OCI-LY1 (cell line): ENCODE measurements around the gene NIT1.

ENCODE experiments used
- H2AFZ ChIP-seq: fragments of 200-600 bp; sonication (generic), shearing (Covaris generic); 2 replicates; pipeline ENCODE4 v1.6.0; 2014; ENCODE audit warnings: antibody characterized with exemption, mild to moderate bottlenecking, low read length
- H3F3A ChIP-seq: fragments of 200-600 bp; sonication (generic), shearing (Covaris generic); 2 replicates; pipeline ENCODE4 v1.6.0; 2014; ENCODE audit warnings: mild to moderate bottlenecking, antibody characterized with exemption, low read length, moderate library complexity; ENCODE audit not compliant: insufficient read depth
- H3K27ac ChIP-seq: fragments of 200-600 bp; sonication (generic); 2 replicates; pipeline ENCODE4 v1.5.1; 2014; ENCODE audit warnings: low read length, mixed run types, mild to moderate bottlenecking, low read depth; ENCODE audit not compliant: poor library complexity, severe bottlenecking
- H3K27me3 ChIP-seq: fragments of 200-600 bp; sonication (generic); 2 replicates; pipeline ENCODE4 v1.6.0; 2014; ENCODE audit warnings: antibody characterized with exemption, mild to moderate bottlenecking, low read length, moderate library complexity; ENCODE audit not compliant: insufficient read depth
- H3K36me3 ChIP-seq: fragments of 200-600 bp; sonication (generic); 2 replicates; pipeline ENCODE4 v1.6.1; 2014; ENCODE audit warnings: mild to moderate bottlenecking, antibody characterized with exemption, low read length, moderate library complexity, mixed read lengths; ENCODE audit not compliant: insufficient read depth
- H3K4me1 ChIP-seq: fragments of 200-600 bp; sonication (generic); 2 replicates; pipeline ENCODE4 v1.5.1; 2014; ENCODE audit warnings: mild to moderate bottlenecking, low read length, moderate library complexity; ENCODE audit not compliant: insufficient read depth, severe bottlenecking
- H3K4me2 ChIP-seq: fragments of 200-600 bp; sonication (generic), shearing (Covaris generic); 2 replicates; pipeline ENCODE4 v1.6.1; 2014; ENCODE audit warnings: low read length
- H3K4me3 ChIP-seq: fragments of 200-600 bp; sonication (generic); 2 replicates; pipeline ENCODE4 v1.5.1; 2014; ENCODE audit warnings: low read length, low read depth, mild to moderate bottlenecking, mixed read lengths; ENCODE audit not compliant: poor library complexity, severe bottlenecking
- H3K79me2 ChIP-seq: fragments of 200-600 bp; shearing (Covaris generic); 2 replicates; pipeline ENCODE4 v1.6.1; 2016; ENCODE audit warnings: mixed run types, low read length, mixed read lengths; ENCODE audit not compliant: insufficient read depth
- H3K9ac ChIP-seq: fragments of 200-600 bp; sonication (generic), shearing (Covaris generic); 2 replicates; pipeline ENCODE4 v1.6.1; 2014; ENCODE audit warnings: mild to moderate bottlenecking, low read length, mixed read lengths
- H3K9me2 ChIP-seq: fragments of 200-600 bp; sonication (generic), shearing (Covaris generic); 2 replicates; pipeline ENCODE4 v1.6.1; 2014; ENCODE audit warnings: low read depth, mild to moderate bottlenecking, low read length, mixed read lengths
- H3K9me3 ChIP-seq: fragments of 200-600 bp; shearing (Covaris generic); 2 replicates; pipeline ENCODE4 v1.6.1; 2014; ENCODE audit warnings: low read length, mixed read lengths
- H4K20me1 ChIP-seq: fragments of 200-600 bp; sonication (generic), shearing (Covaris generic); 2 replicates; pipeline ENCODE4 v1.6.0; 2016; ENCODE audit warnings: mild to moderate bottlenecking, low read length; ENCODE audit not compliant: insufficient read depth
- CTCF ChIP-seq: fragments of 200-600 bp; sonication (generic), shearing (Covaris generic); IDR thresholded peaks from 2 replicates; pipeline ENCODE4 v1.5.1; 2017; ENCODE audit warnings: mild to moderate bottlenecking, antibody characterized with exemption, low read length, moderate library complexity, mixed read lengths
- EZH2 ChIP-seq: fragments of 200-600 bp; sonication (generic), shearing (Covaris generic); IDR thresholded peaks from 2 replicates; pipeline ENCODE4 v1.8.0; 2017; ENCODE audit warnings: borderline replicate concordance, mixed run types, mild to moderate bottlenecking, antibody characterized with exemption, low read length, moderate library complexity, mixed read lengths

The NIT1 gene

DNA sequence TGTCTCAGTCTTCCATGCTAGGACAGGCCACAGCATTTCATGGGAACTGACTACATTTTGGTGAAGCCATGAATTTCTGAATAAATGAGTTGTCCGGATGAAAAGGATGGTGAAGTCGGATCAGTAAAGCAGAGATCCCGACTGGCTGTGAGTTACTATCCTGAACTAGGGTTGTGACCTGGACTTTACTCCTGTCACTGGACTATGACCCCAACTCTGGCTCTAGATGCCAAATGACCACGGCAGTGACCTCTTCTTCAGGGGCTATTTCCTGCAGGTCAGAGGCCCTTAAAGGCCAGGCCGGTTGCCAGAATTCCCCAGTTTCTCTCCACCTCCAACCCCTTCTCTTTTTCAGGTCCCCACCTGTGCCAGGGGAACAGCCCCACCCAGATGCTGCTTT lies 26.8 kb upstream of the NIT1 start:
- H3K9ac ChIP-seq = no peak overlapping the region
- H3K27ac ChIP-seq = no peak overlapping the region
- H3K9me3 ChIP-seq = no peaks in the 10 kb centered on the region
- no peaks in the 10 kb centered on the region for H4K20me1 ChIP-seq
- no peaks in the 10 kb centered on the region for H3K79me2 ChIP-seq
- H2AFZ ChIP-seq = no peak overlapping the region
- no peaks in the 10 kb centered on the region for H3K36me3 ChIP-seq
- H3F3A ChIP-seq = no peaks in the 10 kb centered on the region
- no peaks in the 10 kb centered on the region for H3K9me2 ChIP-seq
- H3K4me2 ChIP-seq = no peak overlapping the region
- no peak overlapping the region for H3K4me3 ChIP-seq
- H3K4me1 ChIP-seq = no peaks in the 10 kb centered on the region
- H3K27me3 ChIP-seq = no peaks in the 10 kb centered on the region; the same call in 1 of the 2 replicates
- TF ChIP-seq EZH2 (no peak), CTCF (no peak)

GRCh38 chr1:161091796-161092507 lies 26.0 kb upstream of the NIT1 start:
- Histone ChIP-seq H2AFZ (no peak overlapping the region), H3F3A (no peaks in the 10 kb centered on the region), H3K36me3 (no peaks in the 10 kb centered on the region), H3K4me3 (no peak overlapping the region), H4K20me1 (no peaks in the 10 kb centered on the region), H3K27ac (no peak overlapping the region), H3K9me2 (no peaks in the 10 kb centered on the region), H3K79me2 (no peaks in the 10 kb centered on the region), H3K4me1 (no peaks in the 10 kb centered on the region), H3K4me2 (no peak overlapping the region), H3K9me3 (no peaks in the 10 kb centered on the region), H3K27me3 (no peaks in the 10 kb centered on the region; the same call in 1 of the 2 replicates), H3K9ac (no peak overlapping the region)
- no peak for TF ChIP-seq CTCF
- TF ChIP-seq EZH2 = no peak

DNA sequence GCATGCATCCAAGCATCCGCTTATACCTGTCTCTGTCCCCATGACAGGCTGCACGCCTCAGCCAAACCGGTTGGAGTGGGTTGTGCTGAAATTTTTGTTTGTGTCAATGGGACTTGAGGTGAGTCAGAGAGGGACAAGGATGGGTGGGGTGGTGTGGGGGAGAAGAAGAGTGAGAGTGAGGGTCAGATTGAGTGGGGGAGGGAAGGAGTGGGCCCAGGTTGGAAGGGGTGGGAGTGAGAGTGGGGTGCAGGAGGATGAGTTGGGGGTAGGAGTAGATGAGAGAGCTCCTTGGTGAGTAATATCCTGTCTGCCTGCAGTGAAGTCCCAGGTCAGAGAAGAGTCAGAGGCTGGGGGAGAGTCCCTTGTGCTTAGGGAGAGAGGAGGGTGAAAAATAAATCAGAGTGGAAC lies 25.3 kb upstream of the NIT1 start:
- H3K4me2 ChIP-seq = no peak overlapping the region
- H3K9ac ChIP-seq = no peak overlapping the region
- H3K27me3 ChIP-seq = no peaks in the 10 kb centered on the region; the same call in 1 of the 2 replicates
- H2AFZ ChIP-seq = no peak overlapping the region
- H3K9me3 ChIP-seq = no peaks in the 10 kb centered on the region
- no peak overlapping the region for H3K4me3 ChIP-seq
- no peaks in the 10 kb centered on the region for H4K20me1 ChIP-seq
- H3K79me2 ChIP-seq = no peaks in the 10 kb centered on the region
- H3K9me2 ChIP-seq = no peaks in the 10 kb centered on the region
- peaks cover under 1% of the 10 kb centered on the region for H3K4me1 ChIP-seq
- H3F3A ChIP-seq = no peaks in the 10 kb centered on the region
- TF ChIP-seq CTCF = no peak
- TF ChIP-seq EZH2 = no peak
- no peak overlapping the region for H3K27ac ChIP-seq
- H3K36me3 ChIP-seq = no peaks in the 10 kb centered on the region
